ENCODE measurements around the gene SDHAF2.
"Not testable (repeated sequence)": the region's sequence is repeated elsewhere in the genome, so short reads cannot be mapped to it uniquely, and the experiment has no call there.

SDHAF2 gene

GRCh38 chr11:61429691-61430582, at the start of gene SDHAF2, which contains the start of gene CPSF7:
TSS of gene SDHAF2 (plus strand) at chr11:61430124. CDS start at chr11:61430147, 23 bp downstream.
TSS of gene CPSF7 (minus strand) at chr11:61429975. CDS start at chr11:61429235, 740 bp downstream.
- peak; percentile 90 to 98 (median 91) for DNase-seq (ENCODE audit: low read depth in 3 of 3, low spot score in 1 of 3)

GRCh38 chr11:61380884-61381283, 49.0 kb upstream of the SDHAF2 start:
- no peak for DNase-seq (ENCODE audit: low read depth in 3 of 3, low spot score in 1 of 3)

- DNase-seq (ENCODE audit: low read depth in 3 of 3, low spot score in 1 of 3) = not testable (repeated sequence)
These were observed 46.1 kb upstream of the SDHAF2 start for GRCh38 chr11:61383859-61384258.

- no peak for DNase-seq (ENCODE audit: low read depth in 3 of 3, low spot score in 1 of 3)
These were observed 45.4 kb upstream of the SDHAF2 start for GRCh38 chr11:61384271-61385242.

- no peak for DNase-seq (ENCODE audit: low read depth in 3 of 3, low spot score in 1 of 3)
These were observed 39.8 kb upstream of the SDHAF2 start for GRCh38 chr11:61390161-61390560.

GRCh38 chr11:61392981-61393595, 36.8 kb upstream of the SDHAF2 start:
- no peak for DNase-seq (ENCODE audit: low read depth in 3 of 3, low spot score in 1 of 3)

GRCh38 chr11:61401173-61401572, 28.8 kb upstream of the SDHAF2 start:
- DNase-seq (ENCODE audit: low read depth in 3 of 3, low spot score in 1 of 3) = no peak

GRCh38 chr11:61401573-61401972, 28.4 kb upstream of the SDHAF2 start:
- no peak for DNase-seq (ENCODE audit: low read depth in 3 of 3, low spot score in 1 of 3)

- no peak for DNase-seq (ENCODE audit: low read depth in 3 of 3, low spot score in 1 of 3)
These were observed 26.3 kb upstream of the SDHAF2 start for GRCh38 chr11:61403658-61404057.

- no peak for DNase-seq (ENCODE audit: low read depth in 3 of 3, low spot score in 1 of 3)
These were observed 25.8 kb upstream of the SDHAF2 start for GRCh38 chr11:61404103-61404502.

GRCh38 chr11:61404641-61405040, 25.3 kb upstream of the SDHAF2 start:
- no peak for DNase-seq (ENCODE audit: low read depth in 3 of 3, low spot score in 1 of 3)

- no peak for DNase-seq (ENCODE audit: low read depth in 3 of 3, low spot score in 1 of 3)
These were observed 23.9 kb upstream of the SDHAF2 start for GRCh38 chr11:61406067-61406466.

GRCh38 chr11:61406991-61407728, 22.8 kb upstream of the SDHAF2 start:
- no peak for DNase-seq (ENCODE audit: low read depth in 3 of 3, low spot score in 1 of 3)

GRCh38 chr11:61411589-61411988, 18.3 kb upstream of the SDHAF2 start:
- no peak for DNase-seq (ENCODE audit: low read depth in 3 of 3, low spot score in 1 of 3)

- no peak for DNase-seq (ENCODE audit: low read depth in 3 of 3, low spot score in 1 of 3)
These were observed 16.4 kb upstream of the SDHAF2 start for GRCh38 chr11:61413496-61413895.

GRCh38 chr11:61414547-61414946, 15.4 kb upstream of the SDHAF2 start:
- DNase-seq (ENCODE audit: low read depth in 3 of 3, low spot score in 1 of 3) = no peak

GRCh38 chr11:61415381-61415780, 14.5 kb upstream of the SDHAF2 start:
- no peak for DNase-seq (ENCODE audit: low read depth in 3 of 3, low spot score in 1 of 3)

GRCh38 chr11:61416941-61417340, 13.0 kb upstream of the SDHAF2 start:
- DNase-seq (ENCODE audit: low read depth in 3 of 3, low spot score in 1 of 3) = no peak

- no peak for DNase-seq (ENCODE audit: low read depth in 3 of 3, low spot score in 1 of 3)
These were observed 12.3 kb upstream of the SDHAF2 start for GRCh38 chr11:61417670-61418069.

GRCh38 chr11:61418136-61418535, 11.8 kb upstream of the SDHAF2 start:
- DNase-seq (ENCODE audit: low read depth in 3 of 3, low spot score in 1 of 3) = no peak

Measured in stimulated activated CD4-positive, alpha-beta T cell treated with anti-CD3 and anti-CD28 coated beads, TNF-alpha, amount 100 ng/mL, for 1 hour (primary cell).